HG02943 (cell line): ENCODE data around the gene PDGFD.
A peak's percentile ranks its signal among the peaks of the same experiment; 100 is the strongest.

Experiments used
- ATAC-seq: cut with Tn5 transposase; IDR thresholded peaks from one replicate; pipeline ENCODE4 v1.9.1; 2021; ENCODE audit warnings: mild to moderate bottlenecking, low read depth, moderate library complexity; ENCODE audit not compliant: unreplicated experiment

Gene PDGFD

DNA sequence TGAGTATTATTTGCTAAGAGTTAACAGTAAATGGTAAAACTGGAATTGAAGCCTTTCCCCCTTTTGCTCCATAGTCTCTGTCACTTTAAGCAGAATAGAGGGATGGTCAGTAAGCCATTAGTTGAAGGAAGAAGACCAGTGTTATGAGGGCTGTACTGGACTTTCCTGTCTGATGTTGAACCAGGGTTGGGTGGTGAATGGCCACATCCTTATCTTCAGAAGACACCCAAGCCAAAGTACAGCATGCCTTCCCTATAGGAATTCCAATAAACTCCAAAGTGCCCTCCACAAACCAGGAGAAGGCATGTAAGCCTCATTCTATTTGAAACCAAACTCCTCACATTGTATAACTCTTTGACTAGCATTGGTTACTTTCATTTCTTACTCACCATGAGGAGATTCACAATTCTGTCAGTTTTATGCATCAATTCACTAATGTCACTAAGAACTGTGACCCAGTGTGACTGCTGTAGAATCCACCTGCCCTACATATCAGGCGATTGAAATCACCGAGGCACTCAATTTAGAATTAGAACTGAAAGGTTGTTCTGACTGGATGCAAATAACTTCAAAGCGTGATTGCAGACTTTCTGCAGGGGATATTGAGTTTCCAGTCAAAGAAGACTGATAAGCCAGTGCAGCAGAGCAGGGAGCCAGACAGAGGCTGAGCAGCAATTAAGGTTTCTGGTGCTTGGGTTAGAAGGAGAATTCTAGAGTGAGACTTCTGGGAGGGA, 234.6 kb downstream of the PDGFD start:
- peak; percentile 86 for ATAC-seq

DNA sequence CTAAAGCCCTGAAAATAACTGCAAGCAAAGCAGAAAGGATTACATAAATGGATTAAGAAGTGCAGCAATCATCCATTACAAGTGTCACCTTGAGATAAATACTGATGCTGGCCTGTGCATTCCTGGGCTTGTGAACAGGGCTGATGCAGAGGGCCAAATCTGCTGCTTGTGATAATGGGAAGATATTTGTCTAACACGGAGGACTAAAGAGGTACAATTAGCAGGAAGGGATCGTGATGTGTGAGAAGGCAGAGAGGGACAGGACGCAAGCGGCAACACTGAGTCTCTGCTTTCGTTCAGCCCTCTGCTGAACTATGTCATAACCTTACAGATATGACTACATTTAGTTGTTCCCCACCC, 235.2 kb downstream of the PDGFD start:
- ATAC-seq: peak; percentile 20

DNA sequence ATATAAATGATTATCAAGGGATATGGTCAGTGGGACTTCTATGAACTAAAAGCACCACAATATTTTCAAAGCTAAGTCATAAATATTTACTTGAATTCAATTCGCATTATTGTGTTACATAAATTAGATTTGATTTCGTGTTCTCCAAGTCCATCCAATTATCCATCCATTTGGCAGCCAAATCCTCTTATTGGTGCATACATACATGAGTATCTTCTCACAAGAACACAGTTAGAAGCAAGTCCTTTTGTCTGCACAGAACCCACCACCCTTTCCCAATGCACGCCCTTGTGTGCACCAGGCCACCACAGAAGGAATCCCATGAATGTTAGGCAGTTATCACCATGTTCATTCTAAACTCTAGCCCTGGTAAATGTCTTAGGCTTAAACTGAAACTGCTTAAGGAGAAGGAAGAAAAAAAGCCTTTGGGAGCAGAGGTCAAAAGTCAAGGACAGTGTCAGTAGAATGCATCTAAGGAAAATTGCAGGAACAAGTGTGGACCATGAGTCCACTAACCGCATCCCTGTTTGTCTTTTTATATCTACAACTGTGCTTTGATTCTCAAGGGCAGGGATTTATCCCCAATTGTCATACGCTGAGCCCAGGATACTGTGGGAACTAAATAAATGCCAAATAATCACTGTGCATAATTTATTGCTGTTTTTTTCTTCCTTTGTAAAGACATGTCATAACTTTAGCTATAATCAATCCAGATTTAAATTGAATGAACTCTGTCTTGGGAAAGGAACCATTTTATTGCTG, 235.7 kb downstream of the PDGFD start:
- ATAC-seq: no peak

DNA sequence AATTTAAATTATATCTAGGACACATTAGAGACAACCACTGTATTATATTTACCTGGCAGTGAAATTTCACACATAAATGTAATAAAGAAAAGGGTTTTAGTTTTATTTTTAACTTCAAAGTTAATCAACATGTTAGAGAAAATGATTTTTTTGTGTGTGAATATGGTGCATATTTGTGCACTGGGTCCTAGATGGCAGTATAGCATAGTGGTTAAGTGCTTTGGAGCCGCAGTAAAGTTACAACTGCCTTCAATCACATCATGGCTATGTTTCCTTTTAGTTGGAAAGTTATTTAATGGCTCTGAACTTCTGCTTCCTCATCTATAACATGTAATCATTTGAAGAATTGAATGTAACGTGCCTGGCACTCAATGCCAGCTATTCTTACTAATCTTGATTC, 236.4 kb downstream of the PDGFD start:
- no peak for ATAC-seq

DNA sequence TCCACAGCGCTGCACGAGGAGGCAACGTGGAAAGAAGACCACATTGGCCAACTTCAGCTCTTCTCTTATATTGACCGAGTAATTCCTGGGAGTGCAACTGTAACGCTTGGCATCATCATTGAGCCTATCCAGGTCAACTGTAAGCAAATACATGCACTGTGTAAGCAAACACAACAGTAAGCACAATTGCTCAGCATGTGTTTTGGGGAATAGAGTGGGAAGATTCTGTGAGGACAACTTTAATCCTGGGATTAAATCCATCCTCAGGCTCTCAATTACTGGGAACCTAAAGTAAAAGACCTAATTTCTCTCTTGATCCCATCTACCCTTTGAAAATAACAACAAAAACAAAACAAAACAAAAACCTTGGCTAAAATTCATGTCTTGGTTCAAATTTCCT, 237.0 kb downstream of the PDGFD start:
- ATAC-seq: no peak

DNA sequence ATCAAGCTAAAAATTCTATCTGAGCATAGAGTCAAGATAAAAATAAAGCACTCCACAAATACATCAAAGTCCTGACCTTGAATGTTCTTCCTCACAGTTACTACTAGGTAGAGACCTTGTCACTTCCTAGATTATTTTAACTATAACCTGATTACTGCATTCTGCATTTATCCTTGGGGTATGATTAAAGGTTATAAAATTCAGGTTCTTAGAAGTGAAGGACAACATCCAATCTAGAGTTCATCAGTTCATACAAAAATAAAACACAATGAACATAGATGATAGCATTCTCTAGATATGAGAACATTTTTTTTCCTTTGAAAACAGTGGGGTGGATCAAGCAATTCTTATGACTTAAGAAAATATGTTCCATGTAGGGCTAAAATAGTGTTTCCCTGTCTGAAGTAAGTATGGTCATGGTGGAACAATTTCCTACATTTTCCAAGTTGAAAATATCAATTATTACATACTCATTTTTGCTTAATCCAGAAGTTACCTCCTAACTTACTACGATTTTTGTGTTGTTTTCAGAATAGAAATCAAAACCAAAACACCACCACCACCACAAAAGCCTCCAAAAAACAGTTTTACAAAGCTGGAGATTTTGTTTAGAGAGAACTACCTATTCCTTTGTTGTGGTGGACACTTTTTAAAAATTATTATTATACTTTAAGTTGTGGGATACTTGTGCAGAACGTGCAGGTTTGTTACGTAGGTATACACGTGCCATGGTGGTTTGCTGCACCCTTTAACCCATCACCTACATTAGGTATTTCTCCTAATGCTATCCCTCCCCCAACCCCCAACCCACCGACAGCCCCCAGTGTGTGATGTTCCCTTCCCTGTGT, 239.6 kb downstream of the PDGFD start:
- no peak for ATAC-seq

DNA sequence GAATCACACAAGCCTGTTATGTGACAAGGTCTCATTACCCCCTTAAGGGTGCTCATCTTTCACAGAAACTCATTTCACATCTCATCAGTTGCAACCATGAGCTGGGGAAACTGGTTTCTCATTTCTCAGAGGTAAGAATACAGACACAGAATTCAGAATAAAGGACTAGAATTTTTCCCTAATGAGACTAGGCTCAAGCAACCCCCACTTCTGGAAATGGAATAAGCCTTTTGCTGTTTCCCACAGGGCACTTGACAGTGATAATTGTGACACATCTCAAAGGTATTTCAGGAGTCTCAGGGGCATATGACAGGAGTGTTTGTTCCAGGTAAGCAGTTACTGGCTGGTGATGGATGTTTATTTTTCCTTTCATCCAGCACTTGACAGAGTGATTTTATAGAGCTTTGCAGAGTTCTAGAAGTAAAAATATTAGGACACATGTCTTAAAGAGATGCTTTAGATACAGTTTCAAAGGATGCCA, 240.5 kb downstream of the PDGFD start:
- no peak for ATAC-seq

DNA sequence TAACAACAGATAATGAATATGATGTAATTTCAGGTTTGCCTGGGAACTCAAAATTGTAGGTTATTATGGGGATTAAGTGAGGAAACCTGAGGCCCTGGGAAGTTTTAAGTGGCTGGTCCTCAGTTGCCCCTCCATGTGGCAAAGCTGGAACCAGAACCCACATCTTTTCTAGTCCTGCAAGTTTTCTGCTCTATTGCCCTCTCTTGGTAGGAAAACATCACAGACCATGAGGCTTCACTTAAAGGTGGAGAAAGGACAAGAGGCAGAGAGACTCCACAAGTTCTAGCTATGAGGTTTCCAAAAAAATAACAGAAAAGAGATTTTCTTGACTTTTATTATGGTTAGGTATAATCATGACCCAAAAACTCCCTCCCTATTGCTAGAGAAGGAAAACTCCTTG, 243.0 kb downstream of the PDGFD start:
- ATAC-seq: no peak

DNA sequence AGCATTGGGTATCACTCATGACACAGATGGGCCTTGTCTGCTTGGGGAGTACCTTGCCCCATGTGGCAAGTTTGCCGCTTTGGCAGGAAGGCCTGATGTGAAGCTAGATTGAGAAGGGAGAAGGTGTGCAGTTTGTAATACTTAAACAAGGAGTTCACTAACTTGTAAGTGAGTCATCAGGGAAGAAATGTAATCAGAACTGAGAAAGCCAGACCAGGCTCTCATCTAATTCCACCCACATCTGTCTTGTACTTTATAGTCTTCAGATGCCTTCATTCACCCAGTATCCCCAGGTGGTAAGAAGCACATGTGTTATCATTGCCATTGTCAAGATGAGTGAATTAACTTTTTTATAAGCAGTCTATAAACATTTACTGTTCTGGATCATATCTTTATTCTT, 243.5 kb downstream of the PDGFD start:
- no peak for ATAC-seq

DNA sequence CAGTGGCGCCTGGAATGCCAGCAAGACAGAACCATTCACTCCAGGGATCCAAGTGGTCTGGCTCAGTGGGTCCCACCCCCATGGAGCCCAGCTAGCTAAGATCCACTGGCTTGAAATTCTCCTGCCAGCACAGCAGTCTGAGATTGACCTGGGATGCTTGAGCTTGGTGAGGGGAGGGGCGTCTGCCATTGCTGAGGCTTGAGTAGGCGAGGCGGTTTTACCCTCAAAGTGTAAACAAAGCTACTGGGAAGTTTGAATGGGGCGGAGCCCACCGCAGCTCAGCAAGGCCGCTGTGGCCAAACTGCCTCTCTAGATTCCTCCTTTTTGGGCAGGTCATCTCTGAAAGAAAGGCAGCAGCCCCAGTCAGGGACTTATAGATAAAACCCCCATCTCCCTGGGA, 253.2 kb downstream of the PDGFD start:
- ATAC-seq: no peak

DNA sequence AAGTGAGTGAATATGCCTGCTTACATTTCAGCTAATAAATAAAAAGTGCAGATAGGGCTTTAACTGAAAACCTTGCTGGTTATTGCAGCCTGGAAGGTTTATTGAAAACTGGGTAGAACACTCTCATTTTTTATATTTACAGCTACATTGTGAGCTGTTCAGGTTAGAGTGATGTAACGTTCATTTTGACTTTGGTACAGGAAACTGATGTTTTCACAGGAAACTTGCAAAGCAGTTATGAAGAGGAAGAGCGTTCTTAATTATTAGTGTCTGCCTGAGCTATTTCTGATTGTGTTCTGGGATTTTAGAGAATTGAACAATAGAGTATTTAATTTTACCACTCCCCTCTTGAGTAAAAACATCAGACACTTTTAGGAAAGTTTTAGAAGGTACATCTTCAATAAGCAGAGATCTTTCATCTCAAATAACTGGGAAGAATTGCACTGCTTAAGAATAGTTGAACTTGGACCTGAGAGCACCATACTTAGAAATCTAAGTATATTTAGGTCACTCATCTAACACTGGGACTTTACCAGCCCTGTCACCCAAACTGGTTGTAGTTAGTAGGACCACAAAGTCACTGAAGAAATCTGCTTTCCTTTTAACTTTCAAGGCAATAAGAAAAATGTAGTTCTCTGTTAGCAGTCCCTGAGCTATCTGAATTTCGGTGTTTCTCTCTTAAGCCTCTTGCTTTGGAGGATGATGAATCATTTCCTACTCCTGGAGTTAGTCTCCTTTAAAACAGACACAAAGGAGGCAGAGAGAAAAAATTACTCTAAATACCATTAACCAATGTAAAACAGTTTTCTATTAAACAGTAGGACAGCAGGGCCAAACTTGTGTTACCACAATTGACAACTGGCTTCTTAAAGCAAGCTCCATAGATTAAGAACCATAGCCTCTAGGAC, 256.1 kb downstream of the PDGFD start:
- ATAC-seq: no peak

DNA sequence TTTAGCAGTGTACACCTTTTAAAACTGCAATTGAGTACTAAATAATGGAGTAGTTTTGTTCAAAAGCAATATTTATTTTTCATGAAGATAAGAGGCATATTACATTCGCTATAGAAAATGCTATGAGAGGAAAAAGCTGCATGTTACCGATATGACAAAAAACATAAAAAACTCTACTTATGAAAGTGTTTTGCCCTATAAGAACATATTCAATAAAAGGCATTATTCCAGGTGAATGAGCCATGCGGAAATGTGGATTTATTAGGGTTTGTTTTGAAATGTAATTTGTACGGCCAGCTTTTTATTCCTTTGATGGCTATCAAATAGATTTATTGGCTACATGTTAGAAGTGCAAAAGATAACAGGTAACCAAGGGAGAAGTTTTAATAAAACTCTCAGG, 256.8 kb downstream of the PDGFD start:
- ATAC-seq: no peak

DNA sequence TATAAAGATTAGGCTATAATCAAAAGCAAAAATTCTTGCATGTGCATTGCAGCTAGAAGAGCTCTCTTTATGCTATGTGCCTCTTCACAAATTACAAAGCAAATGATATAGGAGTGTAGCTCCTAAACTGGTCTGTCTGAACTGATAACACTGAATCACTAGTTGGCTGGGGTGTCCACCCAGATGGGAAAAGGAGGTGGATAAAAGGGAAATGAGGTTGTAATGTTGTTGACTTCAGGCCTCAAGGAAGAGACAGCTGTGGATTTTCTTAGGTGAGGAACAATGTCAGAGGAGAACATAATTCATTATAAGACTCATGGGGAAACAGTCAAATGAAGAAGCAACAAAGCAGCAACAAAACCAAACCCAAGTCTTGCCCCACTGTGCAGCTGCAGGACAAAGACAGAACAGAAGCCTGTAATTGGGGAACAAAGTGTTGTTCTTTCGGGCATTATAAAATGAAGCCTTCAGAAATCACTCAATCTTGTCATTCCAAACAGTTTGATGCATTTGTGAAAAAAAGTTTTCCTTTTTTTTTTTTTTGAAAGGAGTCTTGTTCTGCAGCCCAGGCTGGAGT, 257.6 kb downstream of the PDGFD start:
- ATAC-seq: no peak

DNA sequence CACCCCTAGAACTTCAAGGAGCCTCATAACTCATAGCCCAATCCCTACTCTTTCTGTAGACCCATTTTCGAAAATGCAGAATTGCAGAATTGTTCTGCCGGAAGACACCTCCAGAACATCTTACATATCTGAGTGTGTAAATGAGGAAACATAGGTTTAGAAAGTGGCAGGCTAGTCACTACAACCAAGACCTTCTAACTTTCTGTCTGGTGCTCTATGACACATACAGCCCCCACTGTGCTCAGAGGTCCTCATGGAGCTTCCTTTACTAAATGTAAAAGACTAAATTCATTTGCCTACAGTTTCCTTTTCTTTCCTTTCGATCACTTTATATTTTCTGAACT, 259.7 kb downstream of the PDGFD start:
- ATAC-seq: peak; percentile 82

DNA sequence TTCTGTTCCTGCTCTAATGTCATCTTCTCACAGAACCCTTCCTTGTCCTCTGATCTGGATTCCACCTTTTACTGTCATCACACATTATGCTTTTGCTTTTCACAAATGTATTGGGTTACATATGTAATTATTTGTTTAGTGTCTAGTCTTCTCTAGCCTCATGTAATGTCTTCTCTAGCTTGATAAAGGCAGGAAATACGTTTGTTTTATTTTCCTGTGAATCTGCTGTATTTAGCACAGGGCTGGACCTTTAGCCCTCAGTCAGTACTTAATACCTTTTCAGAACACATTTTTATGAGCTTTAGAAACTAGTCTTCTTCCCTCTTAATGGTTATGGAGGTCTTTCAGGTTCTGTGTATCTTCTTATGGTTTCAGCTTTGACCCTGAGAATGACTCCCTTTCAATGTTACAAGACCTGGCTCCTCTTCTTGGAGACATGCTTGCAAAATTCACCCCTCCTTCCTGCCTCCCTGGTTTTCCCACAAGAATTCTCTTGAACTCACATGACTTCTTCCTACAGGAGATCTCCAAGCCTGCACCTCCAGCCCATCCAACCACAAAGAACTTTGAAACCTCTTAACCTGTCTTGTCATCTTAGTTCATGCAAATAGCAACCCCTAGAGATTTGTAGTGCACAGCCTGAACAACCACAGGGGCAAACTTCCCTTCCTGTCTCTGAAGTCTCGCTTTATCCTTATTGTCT, 260.2 kb downstream of the PDGFD start:
- ATAC-seq: peak; percentile 82

DNA sequence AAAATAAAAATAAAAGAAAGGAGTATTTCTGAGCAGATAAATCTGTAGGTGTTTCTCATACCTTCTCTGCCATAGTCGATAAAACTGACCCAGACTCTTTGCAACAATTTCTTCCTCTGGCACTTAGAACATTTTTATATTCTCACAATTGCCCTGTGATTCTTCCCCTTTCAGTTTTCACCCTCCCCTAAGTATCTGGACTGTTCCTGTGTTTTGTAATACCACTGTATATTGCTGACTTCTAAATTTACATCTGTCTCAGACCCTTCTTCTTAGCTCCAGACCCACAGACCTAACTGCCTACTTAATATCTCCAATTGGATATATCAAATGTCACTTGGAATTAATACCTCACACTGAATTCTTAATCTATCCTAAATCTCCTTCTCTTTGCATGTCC, 261.0 kb downstream of the PDGFD start:
- ATAC-seq: no peak

DNA sequence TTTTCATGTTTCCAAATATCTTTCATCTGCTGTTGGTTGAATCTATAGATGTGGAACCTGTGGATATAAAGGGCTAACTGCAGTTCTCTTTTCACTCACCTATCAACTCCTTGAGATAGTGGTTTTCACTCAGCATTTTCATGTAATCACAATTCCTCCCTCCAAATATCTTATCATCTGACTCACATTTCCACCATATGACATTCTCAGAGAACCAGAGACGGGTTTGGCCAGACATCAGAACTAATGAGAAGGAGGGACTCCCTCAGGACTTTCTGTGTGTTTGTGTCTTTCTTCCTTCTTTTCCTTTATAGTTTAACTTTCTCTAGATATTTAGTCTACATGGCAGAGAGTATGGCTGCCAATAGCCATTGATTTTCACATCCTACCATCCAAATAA, 262.3 kb downstream of the PDGFD start:
- no peak for ATAC-seq

DNA sequence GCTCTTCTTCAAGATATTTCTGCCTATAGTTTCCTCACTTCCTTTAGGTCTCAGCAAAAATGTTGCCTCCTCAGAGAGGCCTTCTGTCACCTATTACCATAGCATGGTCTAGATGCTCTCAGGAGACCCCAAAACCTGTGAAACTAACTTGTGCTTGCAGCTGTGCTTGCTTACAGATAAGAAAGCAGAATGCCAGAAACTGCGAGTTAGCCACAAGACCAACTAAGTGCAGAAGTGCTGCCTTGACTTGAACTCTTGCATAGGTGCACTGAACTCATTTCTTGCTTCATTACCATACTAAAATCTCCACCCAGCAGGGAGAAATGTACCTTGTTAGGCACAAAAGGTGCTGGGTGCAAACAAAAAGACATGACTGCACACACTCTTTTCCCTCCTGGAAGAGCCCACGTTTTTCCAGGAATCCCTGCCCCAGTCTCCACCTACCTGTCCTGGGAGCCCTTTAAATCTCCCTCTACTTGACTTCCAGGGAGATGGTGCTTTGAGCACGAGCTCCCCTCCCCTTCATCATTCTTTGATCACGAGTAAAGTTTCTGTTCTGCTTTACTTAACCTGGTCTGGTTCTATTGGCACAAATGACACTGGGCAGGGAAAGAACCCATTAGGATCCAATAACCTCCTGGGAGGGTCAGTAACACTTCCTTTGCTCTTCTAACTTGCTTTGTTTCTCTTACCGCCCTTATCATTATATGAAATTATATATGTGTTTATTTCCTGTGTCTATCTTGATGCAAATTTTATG, 265.2 kb downstream of the PDGFD start:
- peak; percentile 67 for ATAC-seq

DNA sequence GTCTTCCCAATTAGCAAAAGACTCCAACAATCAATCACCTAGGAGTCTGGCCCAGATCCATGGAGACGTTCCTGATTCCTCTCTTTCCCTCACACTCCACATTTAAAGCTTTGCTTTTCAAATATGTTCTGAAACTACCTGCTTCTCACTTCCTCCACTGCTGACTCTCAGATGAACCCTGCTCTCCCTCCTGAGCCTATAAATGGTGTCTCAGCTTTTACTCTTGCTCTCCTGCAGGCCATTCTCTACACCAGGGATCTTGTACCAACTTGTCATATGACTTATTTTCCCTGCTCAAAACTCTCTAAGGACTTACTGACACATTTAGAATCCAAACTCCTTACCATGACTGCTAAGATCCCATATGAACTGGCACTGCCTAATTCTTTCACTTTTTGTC, 265.9 kb downstream of the PDGFD start:
- peak; percentile 53 for ATAC-seq
